ENCODE measurements around the gene HCN3. TPM values are rescaled to one million over a fixed set of nuclear protein-coding genes. Genes with fewer than 3 reads are reported as not detected.

Gene HCN3
- polyA plus RNA-seq, 1 donor from 2014 or later, result 53.2 TPM

- Histone ChIP-seq H3K4me3 (ENCODE audit: low read length) (no peak overlapping the region), H3K27ac (ENCODE audit: low read length) (no peak overlapping the region), H3F3A (ENCODE audit: insufficient read depth, low read length, poor library complexity, severe bottlenecking) (no peaks in the 10 kb centered on the region), H2AFZ (ENCODE audit: low read depth, low read length) (no peak overlapping the region), H3K9me2 (ENCODE audit: insufficient read depth, low read length) (no peaks in the 10 kb centered on the region), H3K4me2 (ENCODE audit: low read length) (no peak overlapping the region), H3K36me3 (ENCODE audit: insufficient read depth, low read length) (no peaks in the 10 kb centered on the region), H3K27me3 (ENCODE audit: insufficient read depth, low read depth, low read length) (no peaks in the 10 kb centered on the region), H4K20me1 (ENCODE audit: insufficient read depth) (no peaks in the 10 kb centered on the region), H3K79me2 (replicated peaks; ENCODE audit: insufficient read depth, low read length) (no peaks in the 10 kb centered on the region), H3K9ac (ENCODE audit: low read length) (no peak overlapping the region), H3K9me3 (ENCODE audit: low read length) (no peaks in the 10 kb centered on the region)
- TF ChIP-seq REST (IDR thresholded peaks at IDR 0.05; ENCODE audit: borderline replicate concordance), result no peak
- no peak for TF ChIP-seq CTCF (IDR thresholded peaks at IDR 0.05; ENCODE audit: poor library complexity, severe bottlenecking)
- TF ChIP-seq POLR2AphosphoS5 (IDR thresholded peaks at IDR 0.05), result no peak
- TF ChIP-seq MXI1 (conservative IDR thresholded peaks at IDR 0.05; ENCODE audit: poor library complexity, severe bottlenecking), result no peak
- no peak for TF ChIP-seq EP300 (conservative IDR thresholded peaks at IDR 0.05; ENCODE audit: poor library complexity, severe bottlenecking)
- no peak for TF ChIP-seq SMC3 (conservative IDR thresholded peaks at IDR 0.05; ENCODE audit: poor library complexity)
- no peak for TF ChIP-seq EZH2 (IDR thresholded peaks at IDR 0.05; ENCODE audit: borderline replicate concordance, insufficient read depth, low read length, poor library complexity, severe bottlenecking)
- TF ChIP-seq TAF1 (IDR thresholded peaks at IDR 0.05; ENCODE audit: low read depth), result no peak
- no peak for TF ChIP-seq RAD21 (conservative IDR thresholded peaks at IDR 0.05)
These were observed 7.8 kb downstream of the HCN3 start for GRCh38 chr1:155285063-155285462.

GRCh38 chr1:155285631-155286044, 8.4 kb downstream of the HCN3 start:
- H3K4me3 ChIP-seq (ENCODE audit: low read length), result no peak overlapping the region
- no peaks in the 10 kb centered on the region for H4K20me1 ChIP-seq (ENCODE audit: insufficient read depth)
- no peak overlapping the region for H3K4me2 ChIP-seq (ENCODE audit: low read length)
- H3K9me2 ChIP-seq (ENCODE audit: insufficient read depth, low read length), result no peaks in the 10 kb centered on the region
- no peaks in the 10 kb centered on the region for H3K36me3 ChIP-seq (ENCODE audit: insufficient read depth, low read length)
- no peak for TF ChIP-seq RAD21 (conservative IDR thresholded peaks at IDR 0.05)
- no peak for TF ChIP-seq TAF1 (IDR thresholded peaks at IDR 0.05; ENCODE audit: low read depth)
- no peak for TF ChIP-seq MXI1 (conservative IDR thresholded peaks at IDR 0.05; ENCODE audit: poor library complexity, severe bottlenecking)
- TF ChIP-seq SMC3 (conservative IDR thresholded peaks at IDR 0.05; ENCODE audit: poor library complexity), result no peak
- no peak for TF ChIP-seq REST (IDR thresholded peaks at IDR 0.05; ENCODE audit: borderline replicate concordance)
- TF ChIP-seq CTCF (IDR thresholded peaks at IDR 0.05; ENCODE audit: poor library complexity, severe bottlenecking), result no peak
- TF ChIP-seq POLR2AphosphoS5 (IDR thresholded peaks at IDR 0.05), result no peak
- no peak for TF ChIP-seq EP300 (conservative IDR thresholded peaks at IDR 0.05; ENCODE audit: poor library complexity, severe bottlenecking)
- no peak for TF ChIP-seq EZH2 (IDR thresholded peaks at IDR 0.05; ENCODE audit: borderline replicate concordance, insufficient read depth, low read length, poor library complexity, severe bottlenecking)
- H3K9ac ChIP-seq (ENCODE audit: low read length), result no peak overlapping the region
- H3K27me3 ChIP-seq (ENCODE audit: insufficient read depth, low read depth, low read length), result no peaks in the 10 kb centered on the region
- no peak overlapping the region for H2AFZ ChIP-seq (ENCODE audit: low read depth, low read length)
- H3K9me3 ChIP-seq (ENCODE audit: low read length), result no peaks in the 10 kb centered on the region
- H3F3A ChIP-seq (ENCODE audit: insufficient read depth, low read length, poor library complexity, severe bottlenecking), result no peaks in the 10 kb centered on the region
- H3K79me2 ChIP-seq (replicated peaks; ENCODE audit: insufficient read depth, low read length), result no peaks in the 10 kb centered on the region
- no peak overlapping the region for H3K27ac ChIP-seq (ENCODE audit: low read length)
